Testis (tissue), 3 donors: Measurements from ENCODE around the gene ANO2. TPM values are rescaled to one million over a fixed set of nuclear protein-coding genes. Genes with fewer than 3 reads are reported as not detected.

Experiments used
- DNase-seq: peaks from one replicate; pipeline ENCODE4 v3.0.0-alpha.2; 2019
- H3K27ac ChIP-seq, 2 donors: fragments of 200-600 bp; sonication (generic); one replicate each; pipeline ENCODE4 v1.5.1; 2019
- H3K27me3 ChIP-seq: fragments of 200-600 bp; sonication (generic); one replicate; pipeline ENCODE4 v1.5.1; 2019
- H3K36me3 ChIP-seq: fragments of 200-600 bp; sonication (generic); one replicate; pipeline ENCODE4 v1.5.1; 2017; ENCODE audit warnings: low read depth; ENCODE audit errors: missing control alignments
- H3K4me1 ChIP-seq: fragments of 200-600 bp; sonication (generic); one replicate; pipeline ENCODE4 v1.5.1; 2019
- H3K4me3 ChIP-seq, 2 donors: fragments of 200-600 bp; sonication (generic); one replicate each; pipeline ENCODE4 v1.5.1; 2017 to 2019
- H3K9me3 ChIP-seq: fragments of 200-600 bp; sonication (generic); one replicate; pipeline ENCODE4 v1.5.1; 2017
- CTCF ChIP-seq, 3 experiments: fragments of 450-650 bp in 2 of 3; fragments of 200-600 bp in 1 of 3; sonication (generic) in 1 of 3; IDR thresholded peaks; one replicate each; pipeline ENCODE4 v1.5.1; 2016 to 2019; ENCODE audit warnings: antibody characterized with exemption in 3 of 3, mild to moderate bottlenecking in 2 of 3, moderate library complexity in 1 of 3
- POLR2A ChIP-seq: fragments of 450-650 bp; IDR thresholded peaks from one replicate; pipeline ENCODE4 v1.6.1; 2017; ENCODE audit warnings: antibody characterized with exemption, mild to moderate bottlenecking, moderate library complexity
- WGBS, 2 donors: methylation state at CpG; one replicate each; pipeline ENCODE4 v1.1.5; 2018; 5-methylcytosine and 5-hydroxymethylcytosine counted together
- intact Hi-C: fragments of 100-400 bp; cut with DNase I; formaldehyde crosslinking; loops from one replicate; pipeline ENCODE4 v1.15.1; 2023; ENCODE audit warnings: low total_unique reads
- polyA plus RNA-seq: library from polyadenylated mRNA; stranded (reverse); fragments of 350-450 nt; fragmentation: Illumina TruSeq; extraction: RNeasy Lipid Tissue Mini Kit (QIAGEN cat#74804); gene quantifications from one replicate; pipeline ENCODE4 v1.2.3, GENCODE V29; 2014; ENCODE audit warnings: low read depth, low replicate concordance; ENCODE audit not compliant: insufficient read depth
- total RNA-seq, 2 donors: library from RNA; depleted of rRNA; stranded (reverse); fragments of >200 nt; gene quantifications; one replicate each; pipeline ENCODE4 v1.2.3, GENCODE V29; 2016

Gene ANO2
- total and polyA plus RNA-seq, 3 donors from 2014 or later, result 9.8 to 24.5 (median 24.4) TPM

GRCh38 chr12:5785601-5786000, 159.5 kb downstream of the ANO2 start:
- intact Hi-C loops, result no loop called here
- Histone ChIP-seq H3K9me3 (no peaks in the 10 kb centered on the region), H3K4me1 (no peaks in the 10 kb centered on the region), H3K27ac (no peak overlapping the region), H3K36me3 (no peaks in the 10 kb centered on the region), H3K27me3 (no peaks in the 10 kb centered on the region), H3K4me3 (no peak overlapping the region)
- TF ChIP-seq CTCF (IDR thresholded peaks at IDR 0.05) (no peak), POLR2A (no peak)
- 95 to 96% methylated on average over 5 of the region's 5 CpGs for WGBS, 2 donors
- DNase-seq, result no peak

GRCh38 chr12:5784462-5785130, 160.5 kb downstream of the ANO2 start:
- Histone ChIP-seq H3K36me3 (no peaks in the 10 kb centered on the region), H3K27ac (no peak overlapping the region), H3K4me1 (no peaks in the 10 kb centered on the region), H3K4me3 (no peak overlapping the region), H3K27me3 (no peaks in the 10 kb centered on the region), H3K9me3 (no peaks in the 10 kb centered on the region)
- 64 to 75% methylated on average over 2 to 3 of the region's 3 CpGs for WGBS, 2 donors
- TF ChIP-seq POLR2A, result no peak
- no peak for TF ChIP-seq CTCF (IDR thresholded peaks at IDR 0.05)
- intact Hi-C loops, result no loop called here
- no peak for DNase-seq

- H3K27me3 ChIP-seq, result no peaks in the 10 kb centered on the region
- no peak overlapping the region for H3K27ac ChIP-seq
- no peak for TF ChIP-seq POLR2A
- no peak for TF ChIP-seq CTCF (IDR thresholded peaks at IDR 0.05)
- intact Hi-C loops, result no loop called here
- WGBS, 2 donors, result 93 to 97% methylated on average over 4 of the region's 4 CpGs
- no peak overlapping the region for H3K4me3 ChIP-seq
- H3K9me3 ChIP-seq, result no peaks in the 10 kb centered on the region
- no peaks in the 10 kb centered on the region for H3K4me1 ChIP-seq
- DNase-seq, result no peak
- H3K36me3 ChIP-seq, result no peaks in the 10 kb centered on the region
These were observed 161.7 kb downstream of the ANO2 start for GRCh38 chr12:5783289-5783920.

GRCh38 chr12:5780536-5780935, 164.5 kb downstream of the ANO2 start:
- Histone ChIP-seq H3K36me3 (no peaks in the 10 kb centered on the region), H3K4me3 (no peak overlapping the region), H3K27ac (no peak overlapping the region), H3K27me3 (no peaks in the 10 kb centered on the region), H3K9me3 (no peaks in the 10 kb centered on the region), H3K4me1 (no peaks in the 10 kb centered on the region)
- DNase-seq, result no peak
- TF ChIP-seq POLR2A (no peak), CTCF (IDR thresholded peaks at IDR 0.05) (no peak)
- intact Hi-C loops, result no loop called here
- 45 to 52% methylated on average over 8 of the region's 8 CpGs for WGBS, 2 donors

GRCh38 chr12:5779401-5779800, 165.7 kb downstream of the ANO2 start:
- Histone ChIP-seq H3K36me3 (no peaks in the 10 kb centered on the region), H3K27me3 (no peaks in the 10 kb centered on the region), H3K4me3 (no peak overlapping the region), H3K27ac (no peak overlapping the region), H3K4me1 (no peaks in the 10 kb centered on the region), H3K9me3 (no peaks in the 10 kb centered on the region)
- WGBS, 2 donors, result 79 to 85% methylated on average over 5 of the region's 5 CpGs
- intact Hi-C loops, result no loop called here
- TF ChIP-seq POLR2A (no peak), CTCF (IDR thresholded peaks at IDR 0.05) (no peak)
- DNase-seq, result no peak
